ENCODE measurements around the gene TSEN54.

- TF ChIP-seq POLR2AphosphoS5 (IDR thresholded peaks at IDR 0.05; ENCODE audit: borderline replicate concordance, low read depth, low read length) (no peak), FOXP2 (optimal IDR thresholded peaks at IDR 0.05; ENCODE audit: control extremely low read depth, extremely low read length, insufficient read depth) (no peak), EZH2 (IDR thresholded peaks at IDR 0.05) (no peak)
These were observed 5.8 kb downstream of the TSEN54 start for GRCh38 chr17:75521951-75522727.

Data from SK-N-MC (cell line).